HEK293 (cell line): Measurements from ENCODE around the gene TNS1.

Experiments used
- CTCF ChIA-PET: fragments of 350-600 bp; formaldehyde crosslinking; extraction: SDS; loops from one replicate; lab custom pipeline; 2021; ENCODE audit warnings: antibody characterized with exemption; lab: Yijun Ruan, JAX
- POLR2A ChIA-PET: fragments of 300-600 bp; formaldehyde crosslinking; extraction: SDS; loops from one replicate; lab custom pipeline; 2020; ENCODE audit warnings: antibody characterized with exemption, inconsistent platforms; lab: Yijun Ruan, JAX
- H3K27ac ChIP-seq: fragments of 200-500 bp; sonication (Bioruptor generic); 2 replicates; pipeline ENCODE4 v1.5.1; 2014; ENCODE audit warnings: low read depth, low read length, control low read depth, inconsistent platforms; ENCODE audit errors: extremely low read depth
- H3K36me3 ChIP-seq, 2 experiments: fragments of 200-500 bp in 1 of 2; sonication (Bioruptor generic) in 1 of 2; 1 replicate in 1 of 2; 2 replicates in 1 of 2; pipeline ENCODE4 v1.5.1; 2014 to 2017; ENCODE audit warnings: inconsistent platforms in 2 of 2, low read length in 2 of 2; ENCODE audit not compliant: control insufficient read depth in 2 of 2, insufficient read depth in 1 of 2
- H3K4me1 ChIP-seq: fragments of 200-500 bp; sonication (Bioruptor generic); 2 replicates; pipeline ENCODE4 v1.5.1; 2014; ENCODE audit warnings: mild to moderate bottlenecking, low read length, inconsistent platforms; ENCODE audit not compliant: control insufficient read depth, insufficient read depth
- H3K4me3 ChIP-seq: 2 replicates; pipeline ENCODE4 v1.5.1; 2011; ENCODE audit warnings: low read depth, mild to moderate bottlenecking, control low read depth, low read length, moderate library complexity
- H3K9me3 ChIP-seq: fragments of 200-500 bp; sonication (Bioruptor generic); 2 replicates; pipeline ENCODE4 v1.5.1; 2014; ENCODE audit warnings: low read depth, low read length, inconsistent platforms; ENCODE audit not compliant: control insufficient read depth, insufficient read depth
- ATF2 ChIP-seq: fragments of 450-650 bp; formaldehyde crosslinking; IDR thresholded peaks from 2 replicates; pipeline ENCODE4 v1.5.1; 2016; ENCODE audit warnings: missing biosample characterization, missing genetic modification characterization, low read depth
- GLI2 ChIP-seq: fragments of 450-650 bp; formaldehyde crosslinking; IDR thresholded peaks from 2 replicates; pipeline ENCODE4; 2017; ENCODE audit warnings: missing biosample characterization, missing genetic modification characterization, low read depth, borderline replicate concordance
- IKZF3 ChIP-seq: fragments of 450-650 bp; IDR thresholded peaks from 2 replicates; pipeline ENCODE4 v1.5.0; 2018; ENCODE audit warnings: missing biosample characterization, mild to moderate bottlenecking, missing genetic modification characterization, moderate library complexity
- KLF10 ChIP-seq: fragments of 450-650 bp; IDR thresholded peaks from 2 replicates; pipeline ENCODE4 v1.5.1; 2018; ENCODE audit warnings: missing biosample characterization, mild to moderate bottlenecking, missing genetic modification characterization
- KLF16 ChIP-seq: fragments of 450-650 bp; formaldehyde crosslinking; IDR thresholded peaks from 2 replicates; pipeline ENCODE4 v1.5.1; 2017; ENCODE audit warnings: missing biosample characterization, missing genetic modification characterization
- RBAK ChIP-seq: fragments of 450-650 bp; formaldehyde crosslinking; IDR thresholded peaks from 2 replicates; pipeline ENCODE4 v1.5.1; 2016; ENCODE audit warnings: missing biosample characterization, missing genetic modification characterization
- REST ChIP-seq: fragments of 450-650 bp; formaldehyde crosslinking; IDR thresholded peaks from 2 replicates; pipeline ENCODE4 v1.5.1; 2016; ENCODE audit warnings: missing biosample characterization, missing genetic modification characterization
- ZBTB48 ChIP-seq: fragments of 450-650 bp; formaldehyde crosslinking; IDR thresholded peaks from 2 replicates; pipeline ENCODE4 v1.5.1; 2016; ENCODE audit warnings: missing biosample characterization, missing genetic modification characterization
- ZNF10 ChIP-seq: fragments of 450-650 bp; formaldehyde crosslinking; IDR thresholded peaks from 2 replicates; pipeline ENCODE4 v1.5.1; 2017; ENCODE audit warnings: missing biosample characterization, missing genetic modification characterization
- ZNF174 ChIP-seq: fragments of 450-650 bp; formaldehyde crosslinking; IDR thresholded peaks from 2 replicates; pipeline ENCODE4 v1.5.0; 2017; ENCODE audit warnings: missing biosample characterization, mild to moderate bottlenecking, missing genetic modification characterization
- ZNF184 ChIP-seq: fragments of 450-650 bp; IDR thresholded peaks from 2 replicates; pipeline ENCODE4 v1.5.1; 2018; ENCODE audit warnings: missing biosample characterization, mild to moderate bottlenecking, missing genetic modification characterization
- ZNF221 ChIP-seq: fragments of 450-650 bp; formaldehyde crosslinking; IDR thresholded peaks from 2 replicates; pipeline ENCODE4 v1.5.1; 2017; ENCODE audit warnings: missing biosample characterization, missing genetic modification characterization, borderline replicate concordance
- ZNF37A ChIP-seq: fragments of 450-650 bp; IDR thresholded peaks from 2 replicates; pipeline ENCODE4 v1.5.1; 2018; ENCODE audit warnings: missing biosample characterization, missing genetic modification characterization
- ZNF426 ChIP-seq: fragments of 450-650 bp; formaldehyde crosslinking; IDR thresholded peaks from 2 replicates; pipeline ENCODE4 v1.5.1; 2017; ENCODE audit warnings: missing biosample characterization, missing genetic modification characterization, mild to moderate bottlenecking, inconsistent platforms, moderate library complexity
- ZNF510 ChIP-seq: fragments of 450-650 bp; formaldehyde crosslinking; IDR thresholded peaks from 2 replicates; pipeline ENCODE4 v1.5.1; 2018; ENCODE audit warnings: mild to moderate bottlenecking, missing genetic modification characterization, missing biosample characterization; ENCODE audit not compliant: insufficient replicate concordance
- ZNF529 ChIP-seq: fragments of 450-650 bp; formaldehyde crosslinking; IDR thresholded peaks from 2 replicates; pipeline ENCODE4 v1.5.1; 2017; ENCODE audit warnings: missing genetic modification characterization, missing biosample characterization; ENCODE audit not compliant: insufficient replicate concordance
- ZNF560 ChIP-seq: fragments of 450-650 bp; formaldehyde crosslinking; IDR thresholded peaks from 2 replicates; pipeline ENCODE4 v1.5.1; 2017; ENCODE audit warnings: missing biosample characterization, missing genetic modification characterization, borderline replicate concordance
- ZNF585B ChIP-seq: fragments of 450-650 bp; formaldehyde crosslinking; IDR thresholded peaks from 2 replicates; pipeline ENCODE4 v1.5.1; 2016; ENCODE audit warnings: missing biosample characterization, missing genetic modification characterization
- ZNF596 ChIP-seq: fragments of 450-650 bp; IDR thresholded peaks from 2 replicates; pipeline ENCODE4 v1.5.0; 2018; ENCODE audit warnings: missing biosample characterization, mild to moderate bottlenecking, missing genetic modification characterization, moderate library complexity
- ZNF621 ChIP-seq: fragments of 450-650 bp; formaldehyde crosslinking; IDR thresholded peaks from 2 replicates; pipeline ENCODE4 v1.5.1; 2017; ENCODE audit warnings: missing biosample characterization, missing genetic modification characterization
- ZNF654 ChIP-seq: fragments of 450-650 bp; formaldehyde crosslinking; IDR thresholded peaks from 2 replicates; pipeline ENCODE4 v1.5.1; 2016; ENCODE audit warnings: low read depth, missing biosample characterization, missing genetic modification characterization
- ZNF768 ChIP-seq: fragments of 450-650 bp; formaldehyde crosslinking; IDR thresholded peaks from 2 replicates; pipeline ENCODE4 v1.5.1; 2018; ENCODE audit warnings: missing biosample characterization, mild to moderate bottlenecking, missing genetic modification characterization
- ZSCAN23 ChIP-seq: fragments of 450-650 bp; formaldehyde crosslinking; IDR thresholded peaks from 2 replicates; pipeline ENCODE4 v1.5.1; 2016; ENCODE audit warnings: missing biosample characterization, missing genetic modification characterization
- TF ChIP-seq, protein P1 (sequence below): fragments of 450-650 bp; formaldehyde crosslinking; IDR thresholded peaks from 2 replicates; pipeline ENCODE4 v1.5.1; 2016; ENCODE audit warnings: missing biosample characterization, missing genetic modification characterization, borderline replicate concordance
- TF ChIP-seq, protein P2 (sequence below): fragments of 450-650 bp; formaldehyde crosslinking; IDR thresholded peaks from 2 replicates; pipeline ENCODE4 v1.5.1; 2016; ENCODE audit warnings: missing biosample characterization, missing genetic modification characterization

TNS1 gene

DNA sequence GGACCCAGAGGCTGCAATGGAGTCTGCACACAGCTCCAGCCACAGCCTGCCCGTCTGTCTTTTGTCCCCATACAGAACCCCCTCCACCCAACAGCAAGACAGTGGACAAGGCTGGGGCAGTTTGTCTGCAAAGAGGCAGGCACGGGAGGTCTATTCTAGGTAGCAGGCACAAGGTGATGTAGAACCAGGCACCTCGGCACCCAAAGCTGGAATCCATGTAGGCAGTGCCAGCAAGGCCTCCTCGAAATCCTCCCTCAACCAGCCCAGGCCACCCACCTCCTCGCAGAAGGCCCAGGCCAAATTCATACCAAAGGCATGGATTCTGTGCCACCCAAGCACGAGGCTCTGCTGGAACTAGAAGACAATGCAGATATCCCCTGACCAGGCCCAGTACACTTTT lies 179.2 kb downstream of the TNS1 start:
- CTCF ChIA-PET: interaction anchor here (1.5 kb wide), 1 partner anchor 63 kb away, joined by 4 read pairs; no protein-coding TSS in a partner anchor
- H3K27ac ChIP-seq: no peak overlapping the region
- no peaks in the 10 kb centered on the region for H3K4me1 ChIP-seq
- POLR2A ChIA-PET: no interaction called here
- H3K4me3 ChIP-seq: no peak overlapping the region
- TF ChIP-seq ZNF529 (no peak), ZNF596 (tag by site-specific recombination) (no peak), ZNF768 (tag by site-specific recombination) (no peak), ZNF426 (tag by site-specific recombination) (no peak), ZNF174 (tag by site-specific recombination) (no peak), ATF2 (tag by site-specific recombination) (no peak), ZNF654 (tag by site-specific recombination) (no peak), ZNF510 (tag by site-specific recombination) (no peak), ZBTB48 (tag by site-specific recombination) (no peak)
- TF ChIP-seq, protein P1, sequence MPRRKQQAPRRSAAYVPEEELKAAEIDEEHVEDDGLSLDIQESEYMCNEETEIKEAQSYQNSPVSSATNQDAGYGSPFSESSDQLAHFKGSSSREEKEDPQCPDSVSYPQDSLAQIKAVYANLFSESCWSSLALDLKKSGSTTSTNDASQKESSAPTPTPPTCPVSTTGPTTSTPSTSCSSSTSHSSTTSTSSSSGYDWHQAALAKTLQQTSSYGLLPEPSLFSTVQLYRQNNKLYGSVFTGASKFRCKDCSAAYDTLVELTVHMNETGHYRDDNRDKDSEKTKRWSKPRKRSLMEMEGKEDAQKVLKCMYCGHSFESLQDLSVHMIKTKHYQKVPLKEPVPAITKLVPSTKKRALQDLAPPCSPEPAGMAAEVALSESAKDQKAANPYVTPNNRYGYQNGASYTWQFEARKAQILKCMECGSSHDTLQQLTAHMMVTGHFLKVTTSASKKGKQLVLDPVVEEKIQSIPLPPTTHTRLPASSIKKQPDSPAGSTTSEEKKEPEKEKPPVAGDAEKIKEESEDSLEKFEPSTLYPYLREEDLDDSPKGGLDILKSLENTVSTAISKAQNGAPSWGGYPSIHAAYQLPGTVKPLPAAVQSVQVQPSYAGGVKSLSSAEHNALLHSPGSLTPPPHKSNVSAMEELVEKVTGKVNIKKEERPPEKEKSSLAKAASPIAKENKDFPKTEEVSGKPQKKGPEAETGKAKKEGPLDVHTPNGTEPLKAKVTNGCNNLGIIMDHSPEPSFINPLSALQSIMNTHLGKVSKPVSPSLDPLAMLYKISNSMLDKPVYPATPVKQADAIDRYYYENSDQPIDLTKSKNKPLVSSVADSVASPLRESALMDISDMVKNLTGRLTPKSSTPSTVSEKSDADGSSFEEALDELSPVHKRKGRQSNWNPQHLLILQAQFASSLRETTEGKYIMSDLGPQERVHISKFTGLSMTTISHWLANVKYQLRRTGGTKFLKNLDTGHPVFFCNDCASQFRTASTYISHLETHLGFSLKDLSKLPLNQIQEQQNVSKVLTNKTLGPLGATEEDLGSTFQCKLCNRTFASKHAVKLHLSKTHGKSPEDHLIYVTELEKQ (tag by site-specific recombination): no peak
- TF ChIP-seq, all 188 proteins: peak for 0
- H3K9me3 ChIP-seq: no peaks in the 10 kb centered on the region
- H3K36me3 ChIP-seq: no peaks in the 10 kb centered on the region

DNA sequence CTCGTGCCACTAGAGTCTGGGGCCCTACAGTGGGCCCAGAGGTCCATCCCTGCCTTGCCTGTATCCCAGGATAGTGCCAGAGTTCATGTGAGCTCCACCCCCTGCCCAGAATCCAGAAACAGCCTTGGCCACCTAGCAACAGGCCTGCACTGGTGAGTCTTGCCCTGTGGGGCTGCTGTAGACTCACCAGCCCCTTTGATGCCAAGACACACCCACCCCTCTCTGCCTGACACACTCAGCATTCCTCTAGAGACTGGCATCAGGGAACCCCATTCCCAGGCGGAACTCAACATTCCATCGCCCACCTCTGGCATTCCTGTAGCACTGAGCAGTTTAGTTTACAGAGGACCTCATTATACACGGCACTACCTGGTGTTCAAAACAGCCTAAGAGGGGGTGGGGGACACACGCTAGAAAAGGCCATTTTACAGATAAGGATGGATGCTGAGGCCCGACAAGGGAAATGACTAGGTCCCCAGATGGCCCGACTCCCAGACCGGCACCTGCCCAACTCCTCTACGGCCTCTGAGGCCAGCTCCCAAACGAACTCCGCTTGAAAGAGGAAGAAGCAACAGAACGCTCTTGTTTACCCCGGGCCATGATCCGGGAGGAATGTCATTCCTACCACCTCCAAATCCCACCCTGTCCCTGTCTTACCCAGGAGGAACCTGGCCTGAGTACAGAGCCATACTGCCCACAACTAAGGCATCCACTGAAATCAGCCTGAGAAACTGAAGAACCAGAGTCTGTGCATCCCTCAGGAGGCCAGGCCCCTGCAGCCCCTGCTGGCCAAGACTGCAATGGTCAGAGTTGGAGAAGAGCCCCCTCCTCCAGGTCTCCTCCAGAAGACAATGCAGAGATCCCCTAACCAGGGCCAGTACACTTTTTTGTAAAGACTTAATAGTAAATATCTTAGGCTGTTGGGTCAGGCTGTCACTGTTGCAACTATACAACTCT lies 180.2 kb downstream of the TNS1 start:
- Histone ChIP-seq H3K9me3 (no peaks in the 10 kb centered on the region), H3K4me1 (no peaks in the 10 kb centered on the region), H3K4me3 (no peak overlapping the region), H3K36me3 (peaks cover 0 to 2% of the 10 kb centered on the region in 2 experiments; a peak in 1 of 3 replicates), H3K27ac (no peak overlapping the region)
- ChIA-PET POLR2A (no interaction called here), CTCF (interaction anchor here (1.5 kb wide), 1 partner anchor 65 kb away, joined by 4 read pairs; no protein-coding TSS in a partner anchor)
- TF ChIP-seq, protein P2, sequence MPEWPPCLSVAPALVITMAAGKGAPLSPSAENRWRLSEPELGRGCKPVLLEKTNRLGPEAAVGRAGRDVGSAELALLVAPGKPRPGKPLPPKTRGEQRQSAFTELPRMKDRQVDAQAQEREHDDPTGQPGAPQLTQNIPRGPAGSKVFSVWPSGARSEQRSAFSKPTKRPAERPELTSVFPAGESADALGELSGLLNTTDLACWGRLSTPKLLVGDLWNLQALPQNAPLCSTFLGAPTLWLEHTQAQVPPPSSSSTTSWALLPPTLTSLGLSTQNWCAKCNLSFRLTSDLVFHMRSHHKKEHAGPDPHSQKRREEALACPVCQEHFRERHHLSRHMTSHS (tag by site-specific recombination): no peak
- TF ChIP-seq ZNF560 (tag by site-specific recombination) (no peak), KLF16 (tag by site-specific recombination) (no peak), ZSCAN23 (tag by site-specific recombination) (no peak), RBAK (no peak), KLF10 (tag by site-specific recombination) (no peak), ZNF621 (no peak), ZNF585B (tag by site-specific recombination) (no peak), GLI2 (no peak), ZNF221 (tag by site-specific recombination) (no peak), REST (no peak), ZNF10 (no peak), ZNF184 (tag by site-specific recombination) (no peak), IKZF3 (no peak), ZNF37A (tag by site-specific recombination) (no peak)
